Body of pancreas (tissue), 4 donors: ENCODE results near the gene RAD1. TPM values are rescaled to one million over a fixed set of nuclear protein-coding genes. Genes with fewer than 3 reads are reported as not detected.

Source experiments
- ATAC-seq: fragments of 150-250 bp; one replicate; pipeline ENCODE4 v1.9.1; 2016
- DNase-seq, 4 donors: peaks; one replicate each; pipeline ENCODE4 v3.0.0-alpha.2; 2019
- H3K27ac ChIP-seq, 4 donors: fragments of 200-600 bp; sonication (generic); 1 replicate in 3 of 4; 2 replicates in 1 of 4; pipeline versions ENCODE4 v1.5.1 to v1.6.1; 2016 to 2019; ENCODE audit warnings: mild to moderate bottlenecking in 1 of 4, mixed read lengths in 1 of 4, moderate library complexity in 1 of 4
- H3K27me3 ChIP-seq, 2 donors: fragments of 200-600 bp; sonication (generic); one replicate each; pipeline ENCODE4 v1.6.0; 2016; ENCODE audit warnings: mild to moderate bottlenecking in 1 of 2
- H3K36me3 ChIP-seq, 2 donors: fragments of 200-600 bp; sonication (generic); replicated peaks in 1 of 2; 2 replicates each; pipeline ENCODE4 v1.5.1; 2016; ENCODE audit warnings: low read depth in 2 of 2; ENCODE audit not compliant: insufficient read depth in 1 of 2
- H3K4me1 ChIP-seq: fragments of 200-600 bp; sonication (generic); one replicate; pipeline ENCODE4 v1.6.0; 2016
- H3K4me3 ChIP-seq, 2 donors: fragments of 200-600 bp; sonication (generic); 1 replicate in 1 of 2; 2 replicates in 1 of 2; pipeline ENCODE4 v1.5.1; 2016 to 2019
- H3K9me3 ChIP-seq, 3 donors: fragments of 200-600 bp; sonication (generic); 1 replicate in 2 of 3; 2 replicates in 1 of 3; pipeline ENCODE4 v1.5.1; 2016
- CTCF ChIP-seq, 7 experiments: fragments of 450-650 bp in 4 of 7; fragments of 200-600 bp in 3 of 7; sonication (generic) in 3 of 7; IDR thresholded peaks; one replicate each; pipeline ENCODE4 v1.5.1; 2016 to 2019; ENCODE audit warnings: antibody characterized with exemption in 7 of 7
- POLR2A ChIP-seq, 3 donors: fragments of 450-650 bp; IDR thresholded peaks; one replicate each; pipeline ENCODE4 v1.6.1; 2016; ENCODE audit warnings: antibody characterized with exemption in 3 of 3, mild to moderate bottlenecking in 2 of 3
- WGBS, 2 donors: methylation state at CpG; one replicate each; pipeline ENCODE4 v1.1.5; 2017; 5-methylcytosine and 5-hydroxymethylcytosine counted together
- intact Hi-C: fragments of 100-400 bp; cut with DNase I; formaldehyde crosslinking; loops from one replicate; pipeline ENCODE4 v1.15.1; 2023
- total RNA-seq, 2 donors: library from RNA; depleted of rRNA; stranded (reverse); fragments of >200 nt; gene quantifications; one replicate each; pipeline ENCODE4 v1.1.0, GENCODE V29; 2016

RAD1 gene
- total RNA-seq, 2 donors from 2014 or later = 4.0 to 8.6 TPM

GRCh38 chr5:34944460-34945047 is 29.2 kb upstream of the RAD1 start:
- H3K27ac ChIP-seq = no peak overlapping the region
- no peaks in the 10 kb centered on the region for H3K27me3 ChIP-seq
- H3K9me3 ChIP-seq = no peaks in the 10 kb centered on the region
- intact Hi-C loops = no loop called here
- H3K4me1 ChIP-seq = no peaks in the 10 kb centered on the region
- DNase-seq (no peak), ATAC-seq (no peak)
- peaks cover 0 to 16% of the 10 kb centered on the region in 2 donors for H3K36me3 ChIP-seq
- TF ChIP-seq POLR2A (IDR thresholded peaks at IDR 0.05) (no peak), CTCF (IDR thresholded peaks at IDR 0.05) (no peak)
- WGBS, 2 donors = 79 to 82% methylated on average over 11 of the region's 11 CpGs
- H3K4me3 ChIP-seq = no peak overlapping the region

- Histone ChIP-seq H3K9me3 (no peaks in the 10 kb centered on the region), H3K4me3 (no peak overlapping the region), H3K27ac (no peak overlapping the region), H3K4me1 (no peaks in the 10 kb centered on the region), H3K36me3 (peaks cover 0 to 17% of the 10 kb centered on the region in 2 donors), H3K27me3 (no peaks in the 10 kb centered on the region)
- DNase-seq (no peak), ATAC-seq (no peak)
- WGBS, 2 donors = 96 to 100% methylated on average over 2 of the region's 2 CpGs
- intact Hi-C loops = no loop called here
- TF ChIP-seq CTCF (IDR thresholded peaks at IDR 0.05) (no peak), POLR2A (IDR thresholded peaks at IDR 0.05) (no peak)
Observed at GRCh38 chr5:34944044-34944443, 28.7 kb upstream of the RAD1 start.

- H3K9me3 ChIP-seq = no peaks in the 10 kb centered on the region
- DNase-seq (no peak), ATAC-seq (no peak)
- no peaks in the 10 kb centered on the region for H3K4me1 ChIP-seq
- WGBS, 2 donors = 78 to 88% methylated on average over 3 of the region's 3 CpGs
- H3K27me3 ChIP-seq = no peaks in the 10 kb centered on the region
- peaks cover 0 to 30% of the 10 kb centered on the region in 2 donors for H3K36me3 ChIP-seq
- TF ChIP-seq CTCF (IDR thresholded peaks at IDR 0.05) = no peak
- TF ChIP-seq POLR2A (IDR thresholded peaks at IDR 0.05) = no peak
- no peak overlapping the region for H3K4me3 ChIP-seq
- no peak overlapping the region for H3K27ac ChIP-seq
- intact Hi-C loops = no loop called here
Observed at GRCh38 chr5:34941936-34942335, 26.6 kb upstream of the RAD1 start.

GRCh38 chr5:34932947-34933346 is 17.6 kb upstream of the RAD1 start:
- H3K9me3 ChIP-seq = no peaks in the 10 kb centered on the region
- H3K27ac ChIP-seq = no peak overlapping the region
- DNase-seq = no peak
- no peak for TF ChIP-seq CTCF (IDR thresholded peaks at IDR 0.05)
- TF ChIP-seq POLR2A (IDR thresholded peaks at IDR 0.05) = no peak
- H3K36me3 ChIP-seq = peaks cover 0 to 7% of the 10 kb centered on the region in 2 donors
- H3K4me3 ChIP-seq = no peak overlapping the region
- ATAC-seq = no peak
- H3K27me3 ChIP-seq = no peaks in the 10 kb centered on the region
- 88 to 96% methylated on average over 2 of the region's 2 CpGs for WGBS, 2 donors
- intact Hi-C loops = no loop called here
- peaks cover 23% of the 10 kb centered on the region for H3K4me1 ChIP-seq

- TF ChIP-seq POLR2A (IDR thresholded peaks at IDR 0.05) (no peak), CTCF (IDR thresholded peaks at IDR 0.05) (no peak)
- WGBS, 2 donors = 55 to 57% methylated on average over 4 of the region's 4 CpGs
- intact Hi-C loops = no loop called here
- peaks cover 0 to 1% of the 10 kb centered on the region in 2 donors for H3K36me3 ChIP-seq
- H3K27me3 ChIP-seq = no peaks in the 10 kb centered on the region
- DNase-seq = no peak
- no peak for ATAC-seq
- H3K4me3 ChIP-seq = no peak overlapping the region
- no peaks in the 10 kb centered on the region for H3K9me3 ChIP-seq
- H3K27ac ChIP-seq = peak overlapping the region in 2 of 4 donors; percentile 96
- peaks cover 23% of the 10 kb centered on the region for H3K4me1 ChIP-seq
Observed at GRCh38 chr5:34930870-34931269, 15.6 kb upstream of the RAD1 start.
